ENCODE measurements around the gene SLC2A4RG.

Gene SLC2A4RG

GRCh38 chr20:63739130-63740069, at the start of gene SLC2A4RG:
TSS of gene SLC2A4RG (plus strand) at chr20:63739776. CDS start at chr20:63739913, 137 bp downstream.
- peak within 1 kb of the TSS; percentile 53 to 75 (median 62) for H3K4me3 ChIP-seq
- peak within 1 kb of the TSS; percentile 61 to 94 (median 87) for H3K27ac ChIP-seq

GRCh38 chr20:63690003-63690897, 49.3 kb upstream of the SLC2A4RG start:
- H3K4me3 ChIP-seq: no peak overlapping the region

DNA sequence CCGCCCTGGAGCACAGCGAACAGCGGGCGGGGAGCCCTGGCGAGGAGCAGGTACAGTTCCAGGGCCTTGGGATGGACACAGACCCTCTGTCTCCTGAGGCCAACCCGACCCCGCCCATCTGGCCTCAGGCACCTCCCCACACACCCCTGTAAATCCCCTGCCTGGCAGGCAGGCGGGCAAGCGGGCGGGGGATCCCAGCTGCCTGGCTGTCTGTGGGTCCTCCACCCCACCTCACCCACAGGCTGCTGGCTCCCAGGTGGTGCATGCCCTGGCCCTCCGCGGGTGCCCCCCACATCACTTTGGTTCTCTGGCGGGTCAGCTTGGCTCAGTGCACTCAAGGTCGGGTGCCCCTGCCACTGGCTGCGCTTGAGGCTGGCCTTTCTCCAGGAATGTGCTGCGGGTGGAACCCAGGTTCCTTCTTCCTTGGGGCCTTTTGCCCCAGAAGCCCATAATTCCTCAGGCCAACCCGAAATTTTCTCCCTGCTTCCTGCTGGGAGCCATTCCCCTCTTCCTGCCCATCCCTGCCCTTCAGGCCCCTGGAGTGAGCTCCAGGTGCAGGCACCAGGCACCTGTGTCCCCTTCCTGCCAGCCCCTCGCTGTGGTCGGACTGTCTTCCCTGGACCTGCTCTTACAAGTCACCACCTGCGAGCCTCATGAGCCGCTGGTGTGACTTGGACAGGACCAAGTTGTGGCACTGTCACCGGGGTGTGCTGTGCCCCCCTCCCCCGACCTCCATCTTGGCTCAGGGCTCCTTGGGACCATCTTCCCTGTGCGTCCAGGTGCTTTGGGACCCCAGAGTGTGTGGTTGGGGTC, 48.5 kb upstream of the SLC2A4RG start:
- peak overlapping the region in 8 of 21 experiments; percentile 41 to 94 (median 71) for H3K27ac ChIP-seq

More at GRCh38 chr20:63690003-63690897, 49.3 kb upstream of the SLC2A4RG start:
- H3K27ac ChIP-seq: peak overlapping the region in 8 of 21 experiments; percentile 41 to 95 (median 85)

GRCh38 chr20:63691711-63692435, 47.7 kb upstream of the SLC2A4RG start:
- H3K27ac ChIP-seq: peak overlapping the region in 10 of 21 experiments; percentile 33 to 94 (median 66)
- H3K4me3 ChIP-seq: no peak overlapping the region

More for the DNA sequence above, 48.5 kb upstream of the SLC2A4RG start:
- H3K4me3 ChIP-seq: no peak overlapping the region

DNA sequence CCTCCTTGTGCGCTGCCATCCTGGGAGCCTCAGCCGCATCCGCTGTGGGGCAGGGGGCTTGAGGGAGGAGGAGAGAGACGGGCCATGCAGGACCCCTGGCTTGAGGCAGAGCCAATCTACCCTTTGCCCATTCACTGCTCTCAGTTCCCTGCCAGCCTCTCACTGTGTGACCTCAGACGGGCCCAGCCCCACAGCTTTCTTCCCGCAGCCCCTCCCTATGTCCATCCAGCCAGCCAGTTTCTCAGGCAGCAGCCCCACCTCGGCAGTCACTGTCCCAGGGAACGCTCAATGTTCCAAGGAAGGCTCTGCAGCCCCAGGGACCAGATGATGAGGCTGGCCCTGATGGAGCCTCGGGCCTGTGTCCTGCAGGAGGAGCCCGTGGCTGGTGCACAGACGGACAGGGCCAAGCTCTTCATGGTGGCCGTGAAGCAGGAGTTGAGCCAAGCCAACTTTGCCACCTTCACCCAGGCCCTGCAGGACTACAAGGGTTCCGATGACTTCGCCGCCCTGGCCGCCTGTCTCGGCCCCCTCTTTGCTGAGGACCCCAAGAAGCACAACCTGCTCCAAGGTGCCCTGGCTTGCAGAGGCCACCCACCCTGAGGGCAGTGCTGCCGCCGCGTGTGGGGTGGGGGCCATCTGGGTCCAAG, 47.0 kb upstream of the SLC2A4RG start:
- Histone ChIP-seq H3K4me3 (no peak overlapping the region), H3K27ac (peak overlapping the region in 10 of 21 experiments; percentile 36 to 94 (median 66))

DNA sequence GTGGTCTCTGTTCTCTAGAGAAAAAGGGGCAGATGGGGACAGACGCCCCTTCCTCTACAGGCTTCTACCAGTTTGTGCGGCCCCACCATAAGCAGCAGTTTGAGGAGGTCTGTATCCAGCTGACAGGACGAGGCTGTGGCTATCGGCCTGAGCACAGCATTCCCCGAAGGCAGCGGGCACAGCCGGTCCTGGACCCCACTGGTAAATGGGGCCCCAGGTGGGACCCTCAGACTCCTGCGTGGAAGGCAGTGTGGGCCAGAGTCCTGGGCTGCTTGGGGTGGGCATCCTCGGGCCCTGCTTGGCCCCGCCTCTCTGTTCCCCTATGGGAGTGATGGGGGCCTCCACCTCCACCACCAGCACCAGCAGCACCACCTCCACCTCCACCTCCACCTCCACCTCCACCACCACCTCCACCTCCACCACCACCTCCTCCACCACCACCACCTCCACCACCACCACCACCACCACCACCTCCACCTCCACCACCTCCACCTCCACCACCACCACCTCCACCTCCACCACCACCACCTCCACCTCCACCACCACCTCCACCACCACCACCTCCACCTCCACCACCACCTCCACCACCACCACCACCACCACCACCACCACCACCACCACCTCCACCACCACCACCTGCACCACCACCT, 46.4 kb upstream of the SLC2A4RG start:
- Histone ChIP-seq H3K27ac (peak overlapping the region in 5 of 21 experiments; percentile 10 to 94 (median 73)), H3K4me3 (no peak overlapping the region)

DNA sequence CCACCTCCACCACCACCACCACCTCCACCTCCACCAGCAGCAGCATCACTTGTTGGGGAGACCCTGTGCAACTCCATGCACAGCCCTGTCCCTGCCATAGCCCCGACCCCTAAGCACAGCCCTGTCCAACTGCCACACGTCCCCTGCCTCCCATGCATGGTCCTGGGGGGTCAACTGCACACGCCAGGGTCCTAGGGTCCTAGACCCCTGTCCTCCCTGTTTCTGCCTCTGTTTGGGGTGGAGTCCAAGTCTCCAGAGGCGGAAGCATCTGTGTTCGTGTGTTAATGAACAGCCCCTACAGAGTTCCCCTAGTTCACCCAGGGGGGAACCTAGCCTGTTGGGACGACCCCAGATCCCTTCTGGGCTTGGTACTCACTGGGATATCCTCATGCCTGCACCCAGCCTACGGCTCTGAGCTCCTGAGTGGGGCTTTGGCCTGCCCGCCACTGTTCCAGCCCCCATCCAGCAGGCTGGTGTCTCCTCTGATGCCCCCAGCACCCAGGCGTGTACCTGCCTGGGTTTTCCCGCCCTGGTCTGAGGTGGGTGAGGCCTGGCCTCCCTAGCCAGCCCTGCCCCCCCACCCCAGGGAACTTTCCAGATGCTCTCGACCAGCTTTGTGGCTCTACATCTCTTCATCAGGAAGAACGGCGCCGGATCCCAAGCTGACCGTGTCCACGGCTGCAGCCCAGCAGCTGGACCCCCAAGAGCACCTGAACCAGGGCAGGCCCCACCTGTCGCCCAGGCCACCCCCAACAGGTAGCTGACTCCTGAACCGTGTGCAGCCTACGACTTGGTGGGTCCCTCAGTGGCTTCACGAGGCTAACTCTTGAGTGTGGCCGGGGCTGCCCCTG, 45.6 kb upstream of the SLC2A4RG start:
- H3K27ac ChIP-seq: peak overlapping the region in 1 of 21 experiments; percentile 91

DNA sequence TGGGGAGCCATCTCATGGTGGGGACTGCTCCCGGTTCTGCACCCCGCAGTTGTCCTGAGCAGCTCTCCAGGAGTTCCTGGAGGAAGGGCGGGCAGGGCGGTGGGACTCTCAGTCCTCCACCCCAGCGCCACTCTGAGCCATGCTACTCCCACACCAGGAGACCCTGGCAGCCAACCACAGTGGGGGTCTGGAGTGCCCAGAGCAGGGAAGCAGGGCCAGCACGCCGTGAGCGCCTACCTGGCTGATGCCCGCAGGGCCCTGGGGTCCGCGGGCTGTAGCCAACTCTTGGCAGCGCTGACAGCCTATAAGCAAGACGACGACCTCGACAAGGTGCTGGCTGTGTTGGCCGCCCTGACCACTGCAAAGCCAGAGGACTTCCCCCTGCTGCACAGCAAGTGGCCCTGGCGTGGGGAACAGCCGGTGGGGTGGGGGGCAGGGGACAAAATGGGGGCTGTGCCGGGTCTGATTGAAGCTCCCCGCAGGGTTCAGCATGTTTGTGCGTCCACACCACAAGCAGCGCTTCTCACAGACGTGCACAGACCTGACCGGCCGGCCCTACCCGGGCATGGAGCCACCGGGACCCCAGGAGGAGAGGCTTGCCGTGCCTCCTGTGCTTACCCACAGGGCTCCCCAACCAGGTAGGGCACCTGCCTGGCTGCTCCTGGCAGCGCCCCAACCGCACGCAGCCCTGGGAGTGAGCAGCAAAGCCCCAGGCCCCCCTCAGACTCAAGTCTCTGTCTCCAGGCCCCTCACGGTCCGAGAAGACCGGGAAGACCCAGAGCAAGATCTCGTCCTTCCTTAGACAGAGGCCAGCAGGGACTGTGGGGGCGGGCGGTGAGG, 44.8 kb upstream of the SLC2A4RG start:
- H3K27ac ChIP-seq: peak overlapping the region in 8 of 21 experiments; percentile 9 to 96 (median 88)
- no peak overlapping the region for H3K4me3 ChIP-seq

More for the DNA sequence above, 45.6 kb upstream of the SLC2A4RG start:
- no peak overlapping the region for H3K4me3 ChIP-seq

DNA sequence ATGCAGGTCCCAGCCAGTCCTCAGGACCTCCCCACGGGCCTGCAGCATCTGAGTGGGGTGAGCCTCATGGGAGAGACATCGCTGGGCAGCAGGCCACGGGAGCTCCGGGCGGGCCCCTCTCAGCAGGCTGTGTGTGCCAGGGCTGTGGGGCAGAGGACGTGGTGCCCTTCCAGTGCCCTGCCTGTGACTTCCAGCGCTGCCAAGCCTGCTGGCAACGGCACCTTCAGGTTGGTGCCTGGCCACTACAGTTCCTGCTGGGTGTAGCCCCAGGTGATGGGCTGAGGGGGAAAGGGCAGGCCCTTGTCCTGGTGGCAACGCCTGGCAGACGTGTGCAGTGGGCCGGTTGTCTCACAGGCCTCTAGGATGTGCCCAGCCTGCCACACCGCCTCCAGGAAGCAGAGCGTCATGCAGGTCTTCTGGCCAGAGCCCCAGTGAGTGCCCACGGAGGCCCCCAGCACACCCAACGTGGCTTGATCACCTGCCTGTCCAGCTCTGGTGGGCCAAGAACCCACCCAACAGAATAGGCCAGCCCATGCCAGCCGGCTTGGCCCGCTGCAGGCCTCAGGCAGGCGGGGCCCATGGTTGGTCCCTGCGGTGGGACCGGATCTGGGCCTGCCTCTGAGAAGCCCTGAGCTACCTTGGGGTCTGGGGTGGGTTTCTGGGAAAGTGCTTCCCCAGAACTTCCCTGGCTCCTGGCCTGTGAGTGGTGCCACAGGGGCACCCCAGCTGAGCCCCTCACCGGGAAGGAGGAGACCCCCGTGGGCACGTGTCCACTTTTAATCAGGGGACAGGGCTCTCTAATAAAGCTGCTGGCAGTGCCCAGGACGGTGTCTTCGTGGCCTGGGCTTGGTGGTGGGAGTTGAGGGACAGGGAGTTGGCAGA, 43.9 kb upstream of the SLC2A4RG start:
- no peak overlapping the region for H3K4me3 ChIP-seq
- peak overlapping the region in 13 of 21 experiments; percentile 9 to 96 (median 87) for H3K27ac ChIP-seq

DNA sequence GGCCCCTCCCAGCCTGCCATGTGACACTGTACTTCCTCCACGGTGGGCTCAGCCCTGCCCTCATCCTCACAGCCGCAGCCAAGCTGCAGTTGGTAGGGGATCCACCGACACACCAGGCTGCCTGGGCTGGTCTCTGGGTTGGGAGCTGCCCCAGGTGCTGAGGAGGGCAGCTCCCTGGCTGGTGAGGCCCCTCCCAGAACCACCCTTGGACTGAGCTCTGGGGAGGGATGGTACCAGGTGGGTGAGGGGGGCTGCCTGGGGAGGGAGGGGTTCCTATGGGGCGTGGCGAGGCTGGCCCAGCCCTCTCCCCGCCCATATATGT, 43.3 kb upstream of the SLC2A4RG start:
- peak overlapping the region in 18 of 21 experiments; percentile 31 to 96 (median 82) for H3K27ac ChIP-seq
- H3K4me3 ChIP-seq: peak overlapping the region in 6 of 7 experiments; percentile 14 to 47 (median 36)

DNA sequence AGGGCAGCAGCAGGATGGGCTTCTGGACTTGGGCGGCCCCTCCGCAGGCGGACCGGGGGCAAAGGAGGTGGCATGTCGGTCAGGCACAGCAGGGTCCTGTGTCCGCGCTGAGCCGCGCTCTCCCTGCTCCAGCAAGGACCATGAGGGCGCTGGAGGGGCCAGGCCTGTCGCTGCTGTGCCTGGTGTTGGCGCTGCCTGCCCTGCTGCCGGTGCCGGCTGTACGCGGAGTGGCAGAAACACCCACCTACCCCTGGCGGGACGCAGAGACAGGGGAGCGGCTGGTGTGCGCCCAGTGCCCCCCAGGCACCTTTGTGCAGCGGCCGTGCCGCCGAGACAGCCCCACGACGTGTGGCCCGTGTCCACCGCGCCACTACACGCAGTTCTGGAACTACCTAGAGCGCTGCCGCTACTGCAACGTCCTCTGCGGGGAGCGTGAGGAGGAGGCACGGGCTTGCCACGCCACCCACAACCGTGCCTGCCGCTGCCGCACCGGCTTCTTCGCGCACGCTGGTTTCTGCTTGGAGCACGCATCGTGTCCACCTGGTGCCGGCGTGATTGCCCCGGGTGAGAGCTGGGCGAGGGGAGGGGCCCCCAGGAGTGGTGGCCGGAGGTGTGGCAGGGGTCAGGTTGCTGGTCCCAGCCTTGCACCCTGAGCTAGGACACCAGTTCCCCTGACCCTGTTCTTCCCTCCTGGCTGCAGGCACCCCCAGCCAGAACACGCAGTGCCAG, 42.8 kb upstream of the SLC2A4RG start, which contains the start of gene TNFRSF6B:
TNFRSF6B (plus strand) TSS at position 25 of the 729 bp plus-strand sequence; CDS start at position 141, 116 bp downstream.
- Histone ChIP-seq H3K27ac (peak within 1 kb of the TSS in 20 of 21 experiments; percentile 2 to 96 (median 79)), H3K4me3 (peak within 1 kb of the TSS; percentile 14 to 47 (median 31))

DNA sequence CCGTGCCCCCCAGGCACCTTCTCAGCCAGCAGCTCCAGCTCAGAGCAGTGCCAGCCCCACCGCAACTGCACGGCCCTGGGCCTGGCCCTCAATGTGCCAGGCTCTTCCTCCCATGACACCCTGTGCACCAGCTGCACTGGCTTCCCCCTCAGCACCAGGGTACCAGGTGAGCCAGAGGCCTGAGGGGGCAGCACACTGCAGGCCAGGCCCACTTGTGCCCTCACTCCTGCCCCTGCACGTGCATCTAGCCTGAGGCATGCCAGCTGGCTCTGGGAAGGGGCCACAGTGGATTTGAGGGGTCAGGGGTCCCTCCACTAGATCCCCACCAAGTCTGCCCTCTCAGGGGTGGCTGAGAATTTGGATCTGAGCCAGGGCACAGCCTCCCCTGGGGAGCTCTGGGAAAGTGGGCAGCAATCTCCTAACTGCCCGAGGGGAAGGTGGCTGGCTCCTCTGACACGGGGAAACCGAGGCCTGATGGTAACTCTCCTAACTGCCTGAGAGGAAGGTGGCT, 42.2 kb upstream of the SLC2A4RG start:
- peak overlapping the region in 18 of 21 experiments; percentile 2 to 96 (median 82) for H3K27ac ChIP-seq

GRCh38 chr20:63697868-63698545, 41.6 kb upstream of the SLC2A4RG start:
- peak overlapping the region in 19 of 21 experiments; percentile 54 to 96 (median 87) for H3K27ac ChIP-seq

More for the DNA sequence above, 42.2 kb upstream of the SLC2A4RG start:
- peak overlapping the region; percentile 14 to 47 (median 31) for H3K4me3 ChIP-seq

More at GRCh38 chr20:63697868-63698545, 41.6 kb upstream of the SLC2A4RG start:
- H3K4me3 ChIP-seq: peak overlapping the region in 4 of 7 experiments; percentile 5 to 47 (median 31)
